ENCODE results near the gene C16orf89. TPM values are rescaled to one million over a fixed set of nuclear protein-coding genes. Genes with fewer than 3 reads are reported as not detected.
"Not testable (repeated sequence)": the region's sequence is repeated elsewhere in the genome, so short reads cannot be mapped to it uniquely, and the experiment has no call there.

C16orf89 gene
- polyA plus RNA-seq, 2 donors: 0.26 to 0.88 TPM

- not testable (repeated sequence) for H3K9me3 ChIP-seq (ENCODE audit: control insufficient read depth in 2 of 2, insufficient read depth in 1 of 2, low read depth in 1 of 2, low read length in 1 of 2); H3K36me3 ChIP-seq (ENCODE audit: control insufficient read depth in 2 of 2, insufficient read depth in 2 of 2, low read length in 1 of 2); H3K27me3 ChIP-seq (ENCODE audit: control insufficient read depth in 1 of 2, insufficient read depth in 2 of 2, low read length in 2 of 2); H3K27ac ChIP-seq (ENCODE audit: low read depth in 2 of 2, low read length in 1 of 2); H3K4me3 ChIP-seq (ENCODE audit: low read depth in 1 of 2, low read length in 2 of 2); H3K4me1 ChIP-seq (ENCODE audit: control insufficient read depth in 2 of 2, insufficient read depth in 2 of 2, low read length in 1 of 2)
- 66 to 70% methylated on average over 10 of the region's 10 CpGs for WGBS, 2 donors
Measured at GRCh38 chr16:5084802-5085201, 19.0 kb upstream of the C16orf89 start.

- H3K36me3 ChIP-seq (ENCODE audit: control insufficient read depth in 2 of 2, insufficient read depth in 2 of 2, low read length in 1 of 2); H3K4me3 ChIP-seq (ENCODE audit: low read depth in 1 of 2, low read length in 2 of 2); H3K9me3 ChIP-seq (ENCODE audit: control insufficient read depth in 2 of 2, insufficient read depth in 1 of 2, low read depth in 1 of 2, low read length in 1 of 2); H3K4me1 ChIP-seq (ENCODE audit: control insufficient read depth in 2 of 2, insufficient read depth in 2 of 2, low read length in 1 of 2); H3K27me3 ChIP-seq (ENCODE audit: control insufficient read depth in 1 of 2, insufficient read depth in 2 of 2, low read length in 2 of 2); H3K27ac ChIP-seq (ENCODE audit: low read depth in 2 of 2, low read length in 1 of 2): not testable (repeated sequence)
- 81 to 83% methylated on average over 11 of the region's 11 CpGs for WGBS, 2 donors
Measured at GRCh38 chr16:5084099-5084731, 18.5 kb upstream of the C16orf89 start.

DNA sequence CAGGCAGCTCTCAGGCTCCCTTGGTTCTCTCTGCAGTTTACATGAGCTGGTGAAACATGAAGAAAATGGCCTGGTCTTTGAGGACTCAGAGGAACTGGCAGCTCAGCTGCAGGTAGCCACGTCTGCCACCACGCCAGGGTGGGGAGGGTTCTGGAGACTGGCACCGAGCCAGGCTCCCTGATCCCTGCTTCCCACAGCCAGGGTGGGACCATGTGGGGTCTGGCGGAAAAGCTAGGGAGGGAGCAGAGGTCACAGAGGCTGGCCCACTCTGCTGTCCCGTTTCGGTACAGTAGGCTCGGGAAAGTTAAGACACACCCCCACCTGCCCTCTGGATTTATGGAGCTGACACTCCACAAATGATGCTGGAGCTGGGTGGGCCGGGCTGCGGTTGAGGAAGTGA is 17.9 kb upstream of the C16orf89 start:
- H3K36me3 ChIP-seq (ENCODE audit: control insufficient read depth in 2 of 2, insufficient read depth in 2 of 2, low read length in 1 of 2); H3K4me3 ChIP-seq (ENCODE audit: low read depth in 1 of 2, low read length in 2 of 2); H3K4me1 ChIP-seq (ENCODE audit: control insufficient read depth in 2 of 2, insufficient read depth in 2 of 2, low read length in 1 of 2); H3K27me3 ChIP-seq (ENCODE audit: control insufficient read depth in 1 of 2, insufficient read depth in 2 of 2, low read length in 2 of 2); H3K27ac ChIP-seq (ENCODE audit: low read depth in 2 of 2, low read length in 1 of 2); H3K9me3 ChIP-seq (ENCODE audit: control insufficient read depth in 2 of 2, insufficient read depth in 1 of 2, low read depth in 1 of 2, low read length in 1 of 2): not testable (repeated sequence)
- 75 to 89% methylated on average over 8 to 9 of the region's 9 CpGs for WGBS, 2 donors

GRCh38 chr16:5080996-5081395 is 15.2 kb upstream of the C16orf89 start:
- H3K9me3 ChIP-seq (ENCODE audit: control insufficient read depth in 2 of 2, insufficient read depth in 1 of 2, low read depth in 1 of 2, low read length in 1 of 2); H3K4me1 ChIP-seq (ENCODE audit: control insufficient read depth in 2 of 2, insufficient read depth in 2 of 2, low read length in 1 of 2); H3K4me3 ChIP-seq (ENCODE audit: low read depth in 1 of 2, low read length in 2 of 2); H3K27ac ChIP-seq (ENCODE audit: low read depth in 2 of 2, low read length in 1 of 2); H3K36me3 ChIP-seq (ENCODE audit: control insufficient read depth in 2 of 2, insufficient read depth in 2 of 2, low read length in 1 of 2); H3K27me3 ChIP-seq (ENCODE audit: control insufficient read depth in 1 of 2, insufficient read depth in 2 of 2, low read length in 2 of 2): not testable (repeated sequence)
- 59 to 61% methylated on average over 9 of the region's 9 CpGs for WGBS, 2 donors

DNA sequence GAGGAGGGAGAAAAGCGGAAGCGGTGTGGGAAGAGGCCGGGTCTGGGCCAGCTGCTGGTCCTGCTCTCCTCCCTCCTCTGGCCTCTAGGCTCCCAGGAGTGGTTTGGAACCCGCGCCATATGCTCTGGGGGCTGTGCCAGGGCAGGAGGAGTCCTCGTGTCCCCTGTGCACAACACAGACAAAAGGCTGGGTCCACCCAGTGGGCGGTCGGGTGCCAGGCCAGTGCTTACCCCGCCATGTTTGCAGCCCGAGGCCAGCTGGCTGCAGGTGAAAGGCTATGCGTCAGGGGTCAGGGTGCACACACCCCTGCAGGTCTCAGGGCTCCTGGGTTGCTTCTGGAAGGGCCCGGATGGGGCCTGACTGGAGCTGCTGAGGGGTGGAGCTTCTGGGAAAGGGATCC is 14.7 kb upstream of the C16orf89 start:
- peaks cover 0 to 13% of the 10 kb centered on the region in 2 donors for H3K36me3 ChIP-seq (ENCODE audit: control insufficient read depth in 2 of 2, insufficient read depth in 2 of 2, low read length in 1 of 2)
- H3K27me3 ChIP-seq (ENCODE audit: control insufficient read depth in 1 of 2, insufficient read depth in 2 of 2, low read length in 2 of 2); H3K4me3 ChIP-seq (ENCODE audit: low read depth in 1 of 2, low read length in 2 of 2); H3K27ac ChIP-seq (ENCODE audit: low read depth in 2 of 2, low read length in 1 of 2); H3K9me3 ChIP-seq (ENCODE audit: control insufficient read depth in 2 of 2, insufficient read depth in 1 of 2, low read depth in 1 of 2, low read length in 1 of 2); H3K4me1 ChIP-seq (ENCODE audit: control insufficient read depth in 2 of 2, insufficient read depth in 2 of 2, low read length in 1 of 2): not testable (repeated sequence)
- 68 to 70% methylated on average over 12 of the region's 12 CpGs for WGBS, 2 donors

DNA sequence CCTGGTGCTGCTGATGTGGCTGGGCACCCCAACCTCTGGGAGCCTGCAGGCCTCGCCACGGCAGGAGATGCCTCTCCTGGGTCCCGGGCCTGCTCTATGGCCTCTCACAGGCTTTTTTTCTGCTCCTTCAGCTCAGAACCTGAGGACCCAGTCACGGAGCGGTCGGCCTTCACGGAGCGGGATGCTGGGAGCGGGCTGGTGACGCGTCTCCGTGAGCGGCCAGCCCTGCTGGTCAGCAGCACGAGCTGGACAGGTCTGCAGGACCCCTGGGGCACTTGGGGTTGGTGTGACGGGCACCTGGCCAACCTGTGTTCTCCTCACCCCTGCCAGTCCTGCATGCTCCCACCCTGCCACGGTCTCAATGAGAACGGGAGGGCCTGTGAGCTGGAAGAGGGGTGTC is 12.9 kb upstream of the C16orf89 start:
- Histone ChIP-seq H3K4me1 (ENCODE audit: control insufficient read depth in 2 of 2, insufficient read depth in 2 of 2, low read length in 1 of 2) (no peaks in the 10 kb centered on the region), H3K27ac (ENCODE audit: low read depth in 2 of 2, low read length in 1 of 2) (no peak overlapping the region), H3K4me3 (ENCODE audit: low read depth in 1 of 2, low read length in 2 of 2) (no peak overlapping the region), H3K27me3 (ENCODE audit: control insufficient read depth in 1 of 2, insufficient read depth in 2 of 2, low read length in 2 of 2) (no peaks in the 10 kb centered on the region), H3K9me3 (ENCODE audit: control insufficient read depth in 2 of 2, insufficient read depth in 1 of 2, low read depth in 1 of 2, low read length in 1 of 2) (no peaks in the 10 kb centered on the region), H3K36me3 (ENCODE audit: control insufficient read depth in 2 of 2, insufficient read depth in 2 of 2, low read length in 1 of 2) (peaks cover 3 to 16% of the 10 kb centered on the region in 2 donors)
- WGBS, 2 donors: 92 to 95% methylated on average over 17 of the region's 17 CpGs

- Histone ChIP-seq H3K27ac (ENCODE audit: low read depth in 2 of 2, low read length in 1 of 2) (no peak overlapping the region), H3K36me3 (ENCODE audit: control insufficient read depth in 2 of 2, insufficient read depth in 2 of 2, low read length in 1 of 2) (peaks cover 3 to 16% of the 10 kb centered on the region in 2 donors), H3K9me3 (ENCODE audit: control insufficient read depth in 2 of 2, insufficient read depth in 1 of 2, low read depth in 1 of 2, low read length in 1 of 2) (no peaks in the 10 kb centered on the region), H3K4me1 (ENCODE audit: control insufficient read depth in 2 of 2, insufficient read depth in 2 of 2, low read length in 1 of 2) (peaks cover 0 to under 1% of the 10 kb centered on the region in 2 donors), H3K4me3 (ENCODE audit: low read depth in 1 of 2, low read length in 2 of 2) (no peak overlapping the region), H3K27me3 (ENCODE audit: control insufficient read depth in 1 of 2, insufficient read depth in 2 of 2, low read length in 2 of 2) (no peaks in the 10 kb centered on the region)
- WGBS, 2 donors: 96 to 97% methylated on average over 13 of the region's 13 CpGs
Measured at GRCh38 chr16:5077304-5077703, 11.5 kb upstream of the C16orf89 start.

DNA sequence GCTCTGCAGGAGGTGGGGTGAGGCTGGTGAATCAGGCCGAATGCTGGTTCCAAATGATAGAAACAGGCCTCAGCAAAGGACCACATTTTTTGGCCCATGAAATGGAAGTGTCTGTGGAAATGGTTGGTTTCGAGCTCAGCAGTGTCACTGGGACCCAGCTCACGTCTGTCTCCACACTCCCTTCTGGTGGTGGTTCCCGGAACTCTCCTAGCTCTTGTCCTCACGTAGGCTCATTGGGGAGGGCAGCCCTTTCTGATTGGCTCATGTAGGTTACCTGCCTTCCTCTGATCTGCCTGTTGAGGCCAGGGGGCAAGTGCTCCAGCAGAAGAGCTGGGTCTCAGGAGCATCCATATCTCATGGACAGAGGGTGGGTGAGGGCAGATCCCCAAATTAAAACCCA is 9.9 kb upstream of the C16orf89 start:
- no peak overlapping the region for H3K27ac ChIP-seq (ENCODE audit: low read depth in 2 of 2, low read length in 1 of 2)
- H3K4me3 ChIP-seq (ENCODE audit: low read depth in 1 of 2, low read length in 2 of 2): no peak overlapping the region
- H3K4me1 ChIP-seq (ENCODE audit: control insufficient read depth in 2 of 2, insufficient read depth in 2 of 2, low read length in 1 of 2): peaks cover 0 to 3% of the 10 kb centered on the region in 2 donors
- WGBS, 2 donors: 76 to 78% methylated on average over 5 of the region's 5 CpGs
- peaks cover 3 to 16% of the 10 kb centered on the region in 2 donors for H3K36me3 ChIP-seq (ENCODE audit: control insufficient read depth in 2 of 2, insufficient read depth in 2 of 2, low read length in 1 of 2)
- no peaks in the 10 kb centered on the region for H3K9me3 ChIP-seq (ENCODE audit: control insufficient read depth in 2 of 2, insufficient read depth in 1 of 2, low read depth in 1 of 2, low read length in 1 of 2)
- no peaks in the 10 kb centered on the region for H3K27me3 ChIP-seq (ENCODE audit: control insufficient read depth in 1 of 2, insufficient read depth in 2 of 2, low read length in 2 of 2)

DNA sequence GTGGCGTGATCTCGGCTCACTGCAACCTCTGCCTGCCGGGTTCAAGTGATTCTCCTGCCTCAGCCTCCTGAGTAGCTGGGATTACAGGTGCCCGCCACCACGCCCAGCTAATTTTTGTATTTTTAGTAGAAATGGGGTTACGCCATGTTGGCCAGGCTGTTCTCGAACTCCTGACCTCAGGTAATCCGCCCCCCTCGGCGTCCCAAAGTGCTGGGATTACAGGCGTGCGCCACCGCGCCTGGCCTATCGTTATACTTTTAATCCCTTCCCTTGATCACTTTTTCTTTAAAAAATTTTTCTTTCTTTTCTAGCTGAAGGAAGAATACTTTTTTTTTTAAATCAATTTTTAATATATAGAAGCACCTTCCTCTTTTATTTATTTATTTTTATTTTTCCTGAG is 8.0 kb upstream of the C16orf89 start:
- H3K4me3 ChIP-seq (ENCODE audit: low read depth in 1 of 2, low read length in 2 of 2); H3K27ac ChIP-seq (ENCODE audit: low read depth in 2 of 2, low read length in 1 of 2); H3K9me3 ChIP-seq (ENCODE audit: control insufficient read depth in 2 of 2, insufficient read depth in 1 of 2, low read depth in 1 of 2, low read length in 1 of 2); H3K27me3 ChIP-seq (ENCODE audit: control insufficient read depth in 1 of 2, insufficient read depth in 2 of 2, low read length in 2 of 2); H3K4me1 ChIP-seq (ENCODE audit: control insufficient read depth in 2 of 2, insufficient read depth in 2 of 2, low read length in 1 of 2): not testable (repeated sequence)
- 95 to 96% methylated on average over 15 of the region's 15 CpGs for WGBS, 2 donors
- H3K36me3 ChIP-seq (ENCODE audit: control insufficient read depth in 2 of 2, insufficient read depth in 2 of 2, low read length in 1 of 2): peaks cover 3 to 16% of the 10 kb centered on the region in 2 donors

- Histone ChIP-seq H3K4me3 (ENCODE audit: low read depth in 1 of 2, low read length in 2 of 2) (no peak overlapping the region), H3K27me3 (ENCODE audit: control insufficient read depth in 1 of 2, insufficient read depth in 2 of 2, low read length in 2 of 2) (no peaks in the 10 kb centered on the region), H3K36me3 (ENCODE audit: control insufficient read depth in 2 of 2, insufficient read depth in 2 of 2, low read length in 1 of 2) (peaks cover 3 to 16% of the 10 kb centered on the region in 2 donors), H3K27ac (ENCODE audit: low read depth in 2 of 2, low read length in 1 of 2) (no peak overlapping the region), H3K4me1 (ENCODE audit: control insufficient read depth in 2 of 2, insufficient read depth in 2 of 2, low read length in 1 of 2) (peaks cover 0 to 3% of the 10 kb centered on the region in 2 donors), H3K9me3 (ENCODE audit: control insufficient read depth in 2 of 2, insufficient read depth in 1 of 2, low read depth in 1 of 2, low read length in 1 of 2) (no peaks in the 10 kb centered on the region)
- WGBS, 2 donors: 74 to 75% methylated on average over 2 of the region's 2 CpGs
Measured at GRCh38 chr16:5073279-5073629, 7.5 kb upstream of the C16orf89 start.

All from esophagus (tissue), 2 donors.